ENCODE data around the gene CCNJ.

The CCNJ gene

DNA sequence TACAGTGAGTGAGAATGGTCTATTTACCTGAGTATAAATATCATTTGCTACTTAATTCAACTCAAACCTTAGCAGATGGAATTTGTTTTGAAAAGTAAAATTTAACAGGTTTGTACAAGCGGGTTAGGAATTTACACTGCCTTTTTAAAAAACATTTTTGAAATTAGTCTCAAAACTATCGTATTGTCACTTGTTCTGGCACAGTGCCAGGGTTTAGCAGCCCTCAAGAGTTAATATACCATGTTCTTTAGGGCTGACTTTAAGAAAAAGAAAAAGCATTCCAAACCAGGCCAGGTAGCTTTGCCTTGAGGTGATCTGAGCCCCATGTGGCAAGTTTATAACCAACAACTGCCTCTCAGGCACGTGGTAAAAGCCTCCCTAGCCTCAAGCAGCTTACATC, 17.8 kb downstream of the CCNJ start:
- no peak for DNase-seq

GRCh38 chr10:96072674-96073073, 29.3 kb downstream of the CCNJ start:
- no peak for DNase-seq

- DNase-seq = no peak
Measured at GRCh38 chr10:96073722-96074121, 30.3 kb downstream of the CCNJ start.

DNA sequence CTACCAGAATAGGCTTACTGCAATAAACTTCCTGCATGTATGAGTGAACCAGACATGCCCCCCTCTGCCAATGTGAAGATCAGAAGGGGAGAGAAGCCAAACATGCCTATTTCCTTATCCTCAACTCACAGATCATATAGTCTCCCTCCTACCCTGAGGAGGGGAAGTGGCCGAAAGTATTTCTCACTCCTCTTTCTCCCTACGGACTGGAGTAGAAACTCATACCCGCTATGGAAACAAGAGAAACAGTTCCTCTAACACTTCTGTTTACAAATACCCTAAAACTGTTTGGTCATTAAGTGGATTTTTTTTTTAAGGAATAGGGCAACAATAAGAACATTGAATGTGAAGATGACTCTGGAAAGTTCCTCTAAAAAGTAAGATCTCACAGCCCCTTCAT, 31.4 kb downstream of the CCNJ start:
- no peak for DNase-seq

DNA sequence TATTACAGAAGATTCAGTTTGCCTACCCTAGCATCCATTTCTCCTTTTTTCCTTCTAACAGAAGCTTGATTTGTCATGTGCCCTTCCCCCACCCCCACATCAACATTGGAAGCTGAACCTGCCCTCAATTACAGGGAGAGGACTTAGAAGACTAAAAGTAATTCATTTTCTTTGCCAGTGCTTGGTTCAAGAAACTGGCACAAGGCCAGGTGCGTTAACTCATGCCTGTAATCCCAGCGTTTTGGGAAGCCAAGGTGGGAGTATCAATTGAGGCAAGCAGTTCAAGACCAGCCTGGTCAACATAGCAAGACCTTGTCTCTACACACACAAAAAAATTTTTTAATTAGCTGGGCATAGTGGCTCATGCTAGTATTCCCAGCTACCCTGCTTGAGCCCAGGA, 32.6 kb downstream of the CCNJ start:
- no peak for DNase-seq

- no peak for DNase-seq
Measured at GRCh38 chr10:96077156-96077555, 33.8 kb downstream of the CCNJ start.

- DNase-seq = no peak
Measured at GRCh38 chr10:96082153-96082552, 38.8 kb downstream of the CCNJ start.

DNA sequence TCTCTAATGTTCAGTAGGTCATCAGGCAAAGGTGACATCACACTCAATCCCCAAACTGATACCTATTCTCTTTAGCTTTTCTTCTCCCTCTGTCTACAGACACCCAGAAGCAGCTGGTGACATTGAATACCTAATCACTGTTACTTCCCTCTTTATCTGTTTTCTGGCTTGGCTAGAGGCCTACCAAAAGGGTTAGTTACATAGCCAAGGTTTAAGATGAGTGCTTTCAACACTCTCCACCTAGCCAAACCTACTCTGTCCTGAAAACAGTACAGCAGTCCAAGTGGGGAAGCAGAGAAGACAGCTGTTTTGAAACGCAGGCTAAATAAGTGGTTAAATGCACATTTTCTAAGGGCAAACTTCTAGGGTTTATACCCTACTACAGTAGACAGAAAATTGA, 39.4 kb downstream of the CCNJ start:
- DNase-seq = no peak

- no peak for DNase-seq
Measured at GRCh38 chr10:96089116-96089515, 45.7 kb downstream of the CCNJ start.

DNA sequence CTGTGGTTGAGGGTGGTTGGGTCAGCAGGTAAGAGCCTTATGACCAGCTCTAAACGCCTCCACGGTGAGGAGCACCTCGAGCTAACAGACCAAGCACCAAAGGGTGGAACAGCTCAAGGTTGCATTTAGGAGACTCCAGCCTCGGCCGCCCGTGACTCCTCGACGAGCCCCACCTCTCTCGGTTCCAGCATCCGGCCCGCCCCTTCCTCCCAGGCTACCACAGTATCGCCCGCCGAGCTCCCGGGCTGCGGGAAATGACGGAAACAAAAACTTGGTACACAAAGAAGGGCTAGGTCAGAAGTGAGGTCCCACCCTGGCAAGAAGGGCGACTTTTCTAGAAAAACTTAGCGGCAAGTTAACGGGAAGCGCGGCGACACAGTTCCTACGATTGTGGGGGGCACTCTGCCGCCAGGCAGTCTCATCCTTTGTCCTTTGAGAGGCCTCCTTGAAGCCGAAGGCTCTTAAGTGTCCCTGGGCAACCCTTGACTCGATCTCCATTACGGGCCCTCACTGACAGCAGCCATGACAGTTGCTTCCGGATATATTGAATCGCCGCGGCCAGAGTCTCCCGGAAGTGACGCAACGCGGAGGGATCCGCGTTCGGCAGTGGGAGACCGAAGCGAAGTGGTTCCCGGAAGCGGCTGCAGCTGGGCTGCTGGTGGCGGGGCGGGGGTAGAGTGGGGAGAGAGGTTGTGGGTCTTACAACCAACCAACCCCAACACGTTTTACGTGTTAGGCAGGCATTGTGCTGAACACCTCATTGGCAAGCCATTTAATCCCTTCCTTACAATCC, 46.5 kb downstream of the CCNJ start:
- DNase-seq = peak; percentile 84

DNA sequence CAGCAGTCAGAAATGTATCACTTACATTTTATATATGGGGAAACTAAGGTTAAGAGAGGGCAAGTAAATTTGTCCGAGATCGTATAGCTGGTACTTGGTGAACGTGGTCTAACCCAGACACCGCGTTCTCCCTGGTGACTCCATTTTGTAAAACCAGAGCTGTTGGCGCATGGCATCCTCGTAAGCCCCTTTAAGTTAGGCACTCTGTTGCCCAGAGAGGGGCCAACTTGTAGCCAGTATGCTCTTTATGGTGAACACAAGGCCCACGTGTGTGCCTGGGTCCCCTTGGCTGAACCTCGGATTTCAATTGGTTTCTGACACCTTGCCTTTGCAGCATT, 47.0 kb downstream of the CCNJ start:
- no peak for DNase-seq

DNA sequence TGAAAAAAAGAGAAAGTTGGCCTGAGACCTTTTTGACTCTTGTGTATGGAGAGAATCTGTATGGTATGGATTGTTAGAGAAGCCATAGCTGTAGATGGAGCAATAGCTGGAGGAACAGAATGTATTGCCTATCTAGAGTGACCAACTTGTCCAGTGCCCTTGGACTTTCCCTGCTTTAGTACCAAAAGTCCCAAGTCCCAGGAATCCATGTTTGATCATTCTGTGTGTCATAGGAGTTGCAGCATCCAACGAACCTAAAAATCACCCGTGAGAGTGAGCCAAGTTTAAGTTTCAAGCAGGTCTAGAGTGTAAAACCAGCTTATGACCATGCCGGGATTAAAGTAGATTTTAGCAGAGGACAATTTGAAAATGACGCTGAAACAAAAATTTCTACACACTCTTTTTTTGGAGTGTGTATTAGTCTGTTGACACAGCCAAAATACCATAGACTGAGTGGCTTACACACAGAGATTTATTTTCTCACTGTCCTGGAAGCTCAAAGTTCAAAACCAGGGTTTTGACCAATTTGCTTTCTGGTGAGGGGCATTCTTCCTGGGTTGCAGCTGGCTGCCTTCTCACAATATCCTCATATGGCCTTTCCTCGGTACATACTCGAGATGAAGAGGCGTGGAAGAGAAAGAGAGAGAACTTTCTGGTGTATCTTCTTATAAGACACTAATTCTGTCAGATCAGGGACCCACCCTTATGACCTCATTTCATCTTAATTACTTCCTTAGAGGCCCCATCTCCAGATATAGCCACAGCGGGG, 49.8 kb downstream of the CCNJ start:
- no peak for DNase-seq

GRCh38 chr10:96093948-96094347, 50.6 kb downstream of the CCNJ start:
- no peak for DNase-seq

- DNase-seq = no peak
Measured at GRCh38 chr10:96096958-96097357, 53.6 kb downstream of the CCNJ start.

GRCh38 chr10:96097865-96098264, 54.5 kb downstream of the CCNJ start:
- DNase-seq = no peak

GRCh38 chr10:96107623-96108038, 64.2 kb downstream of the CCNJ start:
- no peak for DNase-seq

Measured in KG1 (cell line).